ENCODE measurements around the gene GTF3C1.

GTF3C1 gene

DNA sequence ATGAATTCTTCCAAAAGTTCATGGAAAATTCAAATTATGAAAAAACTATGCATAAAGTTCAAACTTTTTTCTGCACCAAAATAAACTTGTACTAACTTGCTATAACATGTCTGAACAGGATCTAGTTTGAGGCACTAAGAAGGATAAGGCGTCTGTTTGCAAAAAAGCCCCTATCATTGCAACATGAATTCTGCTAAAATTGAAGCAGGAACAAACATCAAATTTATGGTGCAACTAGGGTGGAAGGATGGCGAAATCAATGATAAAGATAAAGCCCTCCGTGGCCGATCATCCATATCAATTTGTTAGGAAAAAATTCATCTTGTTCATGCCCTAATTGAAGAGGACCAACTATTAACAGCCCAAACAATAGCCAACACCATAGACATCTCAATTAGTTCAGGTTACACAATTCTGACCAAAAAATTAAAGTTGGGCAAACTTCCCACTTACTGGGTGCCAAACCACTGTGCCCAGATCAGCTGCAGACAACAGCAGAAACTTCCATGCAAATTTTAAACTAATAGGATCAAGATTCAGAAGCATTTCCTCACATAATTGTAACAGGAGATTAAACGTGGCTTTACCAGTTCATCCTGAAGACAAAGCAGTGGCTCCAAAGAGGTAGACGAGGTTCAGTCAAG, 134.8 kb downstream of the GTF3C1 start:
- TF ChIP-seq TAF1 (IDR thresholded peaks at IDR 0.05; ENCODE audit: low read depth, low read length) (no peak), POLR2AphosphoS5 (IDR thresholded peaks at IDR 0.05; ENCODE audit: low read depth, low read length) (0 out of 2 replicates have a peak, but pooled peaks have one; percentile 9)
- DNase-seq (ENCODE audit: insufficient read length, low spot score) (no peak), FAIRE-seq (no peak)

- DNase-seq (ENCODE audit: insufficient read length, low spot score) = no peak
- FAIRE-seq = no peak
Measured at GRCh38 chr16:27413956-27414355, 135.8 kb downstream of the GTF3C1 start.

GRCh38 chr16:27410761-27411160, 139.0 kb downstream of the GTF3C1 start:
- no peak for FAIRE-seq
- TF ChIP-seq TAF1 (IDR thresholded peaks at IDR 0.05; ENCODE audit: low read depth, low read length) (no peak), POU2F2 (IDR thresholded peaks at IDR 0.05; ENCODE audit: low read depth, low read length) (no peak), POLR2A (IDR thresholded peaks at IDR 0.05; ENCODE audit: low read depth, low read length) (no peak), PAX5 (IDR thresholded peaks at IDR 0.05; ENCODE audit: insufficient read depth, low read length, severe bottlenecking) (no peak), POLR2AphosphoS5 (IDR thresholded peaks at IDR 0.05; ENCODE audit: low read depth, low read length) (no peak), SPI1 (IDR thresholded peaks at IDR 0.05; ENCODE audit: low read depth, low read length) (no peak)
- no peak for DNase-seq (ENCODE audit: insufficient read length, low spot score)

More at GRCh38 chr16:27413956-27414355, 135.8 kb downstream of the GTF3C1 start:
- no peak for TF ChIP-seq SPI1 (IDR thresholded peaks at IDR 0.05; ENCODE audit: low read depth, low read length)
- TF ChIP-seq POU2F2 (IDR thresholded peaks at IDR 0.05; ENCODE audit: low read depth, low read length) = no peak
